ENCODE data around the gene CSTF2T. TPM values are rescaled to one million over a fixed set of nuclear protein-coding genes. Genes with fewer than 3 reads are reported as not detected.

Gene CSTF2T
- total RNA-seq, 1 donor from 2014 or later, result 40.8 TPM

DNA sequence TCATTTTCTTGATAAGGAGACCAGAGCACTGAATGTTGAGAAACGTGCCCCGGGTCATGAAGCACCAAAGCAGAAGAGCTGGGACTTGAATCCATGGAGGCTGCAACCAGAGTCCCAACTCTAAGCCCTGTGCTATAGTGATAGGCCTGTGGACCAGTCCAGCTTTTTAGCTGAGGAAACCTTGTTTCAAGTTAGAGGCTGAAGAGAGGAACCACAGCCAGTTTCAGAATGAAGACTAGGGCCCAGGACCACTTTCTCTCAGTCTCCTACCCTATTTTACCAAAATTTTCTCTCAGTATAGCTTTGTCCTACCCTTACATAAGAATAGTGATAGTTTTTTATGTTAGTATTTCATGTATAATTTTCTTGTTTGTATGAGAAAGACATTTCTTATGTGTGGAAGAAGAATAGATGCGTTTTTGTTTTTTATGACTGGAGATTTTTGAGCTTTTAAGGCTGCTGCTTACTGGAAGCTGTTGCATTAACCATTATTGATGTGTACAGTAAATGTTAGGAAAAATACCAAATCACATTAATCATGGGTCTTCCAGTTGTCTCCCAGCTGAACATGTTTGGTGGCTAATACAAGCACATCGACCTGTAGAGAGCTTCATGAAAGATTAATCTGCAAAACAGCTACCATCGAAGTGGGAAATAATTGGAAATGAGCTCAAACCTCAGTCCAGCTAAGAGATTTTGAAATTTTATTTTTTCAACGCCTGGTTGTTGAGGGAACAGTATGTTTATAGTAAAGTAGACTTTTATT is 45.0 kb upstream of the CSTF2T start:
- Mint-ChIP-seq H3K9me3 (no peaks in the 10 kb centered on the region), H3K36me3 (ENCODE audit: low read depth) (no peaks in the 10 kb centered on the region), H3K27me3 (no peaks in the 10 kb centered on the region), H3K4me3 (no peak overlapping the region), H3K27ac (no peak overlapping the region), H3K4me1 (peaks cover 11% of the 10 kb centered on the region)
- ATAC-seq (ENCODE audit: low read depth), result no peak
- POLR2A ChIA-PET, result no interaction called here
- CTCF ChIA-PET, result no interaction called here
- DNase-seq, result no peak
- intact Hi-C loops (cut with micrococcal nuclease), result loop anchor here (2.0 kb wide), 1 partner anchor 44 kb away; no protein-coding TSS in a partner anchor
- TF ChIP-seq CTCF (IDR thresholded peaks at IDR 0.05), result no peak

- H3K4me1 Mint-ChIP-seq, result peaks cover 11% of the 10 kb centered on the region
- ATAC-seq (ENCODE audit: low read depth), result peak; percentile 71
- no peaks in the 10 kb centered on the region for H3K36me3 Mint-ChIP-seq (ENCODE audit: low read depth)
- no peak overlapping the region for H3K27ac Mint-ChIP-seq
- no peak for DNase-seq
- TF ChIP-seq CTCF (IDR thresholded peaks at IDR 0.05), result no peak
- H3K27me3 Mint-ChIP-seq, result no peaks in the 10 kb centered on the region
- no peak overlapping the region for H3K4me3 Mint-ChIP-seq
- CTCF ChIA-PET, result no interaction called here
- intact Hi-C loops (cut with micrococcal nuclease), result no loop called here
- no peaks in the 10 kb centered on the region for H3K9me3 Mint-ChIP-seq
- POLR2A ChIA-PET, result no interaction called here
Observed at GRCh38 chr10:51743146-51743545, 43.8 kb upstream of the CSTF2T start.

DNA sequence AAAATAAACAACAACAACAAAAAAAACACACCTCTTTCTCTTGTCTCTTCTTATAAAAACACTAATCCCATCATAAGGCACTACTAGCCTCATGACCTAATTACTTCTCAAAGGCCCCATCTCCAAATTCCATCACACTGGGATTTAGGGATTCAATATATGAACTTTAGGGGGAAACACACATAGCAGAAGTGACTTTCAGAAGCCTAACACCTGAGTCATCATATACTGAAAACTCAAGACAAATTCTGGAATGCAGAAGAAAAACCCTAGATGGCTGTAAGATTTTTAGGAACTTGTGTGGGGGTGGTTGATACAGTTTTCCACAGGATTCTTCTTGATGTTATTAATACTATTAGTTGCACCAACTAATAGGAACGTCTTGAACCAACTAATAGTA is 33.7 kb upstream of the CSTF2T start:
- intact Hi-C loops (cut with micrococcal nuclease), result no loop called here
- CTCF ChIA-PET, result no interaction called here
- DNase-seq (no peak), ATAC-seq (ENCODE audit: low read depth) (no peak)
- no peak overlapping the region for H3K27ac Mint-ChIP-seq
- H3K4me1 Mint-ChIP-seq, result no peaks in the 10 kb centered on the region
- H3K27me3 Mint-ChIP-seq, result peaks cover 5% of the 10 kb centered on the region
- no peaks in the 10 kb centered on the region for H3K36me3 Mint-ChIP-seq (ENCODE audit: low read depth)
- no peaks in the 10 kb centered on the region for H3K9me3 Mint-ChIP-seq
- no peak overlapping the region for H3K4me3 Mint-ChIP-seq
- TF ChIP-seq CTCF (IDR thresholded peaks at IDR 0.05), result no peak
- POLR2A ChIA-PET, result no interaction called here

GRCh38 chr10:51729822-51730555 is 30.6 kb upstream of the CSTF2T start:
- Mint-ChIP-seq H3K27me3 (peaks cover 4% of the 10 kb centered on the region), H3K4me1 (no peaks in the 10 kb centered on the region), H3K27ac (no peak overlapping the region), H3K4me3 (no peak overlapping the region), H3K36me3 (ENCODE audit: low read depth) (no peaks in the 10 kb centered on the region), H3K9me3 (no peaks in the 10 kb centered on the region)
- DNase-seq (no peak), ATAC-seq (ENCODE audit: low read depth) (no peak)
- TF ChIP-seq CTCF (IDR thresholded peaks at IDR 0.05), result no peak
- CTCF ChIA-PET, result no interaction called here
- POLR2A ChIA-PET, result no interaction called here
- intact Hi-C loops (cut with micrococcal nuclease), result no loop called here

GRCh38 chr10:51724038-51724437 is 24.6 kb upstream of the CSTF2T start:
- Mint-ChIP-seq H3K4me3 (no peak overlapping the region), H3K4me1 (no peaks in the 10 kb centered on the region), H3K9me3 (no peaks in the 10 kb centered on the region), H3K36me3 (ENCODE audit: low read depth) (no peaks in the 10 kb centered on the region), H3K27me3 (peaks cover 3% of the 10 kb centered on the region), H3K27ac (no peak overlapping the region)
- no peak for ATAC-seq (ENCODE audit: low read depth)
- intact Hi-C loops (cut with micrococcal nuclease), result no loop called here
- ChIA-PET POLR2A (no interaction called here), CTCF (no interaction called here)
- no peak for TF ChIP-seq CTCF (IDR thresholded peaks at IDR 0.05)
- DNase-seq, result no peak
